SU-DHL-6 (cell line): ENCODE results near the gene GIPC1.

Source experiments
- EZH2phosphoT487 ChIP-seq: fragments of 200-600 bp; sonication (generic), shearing (Covaris generic); conservative IDR thresholded peaks from 2 replicates; pipeline ENCODE4 v1.6.1; 2018; ENCODE audit warnings: mild to moderate bottlenecking, antibody characterized with exemption, low read length, moderate library complexity, mixed read lengths
- TF ChIP-seq, protein P1 (sequence below): fragments of 200-600 bp; sonication (generic); IDR thresholded peaks from one replicate; pipeline ENCODE4 v1.5.1; 2017; ENCODE audit warnings: antibody characterized with exemption, mild to moderate bottlenecking, low read length, moderate library complexity; ENCODE audit not compliant: insufficient read depth, poor library complexity, severe bottlenecking

- TF ChIP-seq, protein P1, sequence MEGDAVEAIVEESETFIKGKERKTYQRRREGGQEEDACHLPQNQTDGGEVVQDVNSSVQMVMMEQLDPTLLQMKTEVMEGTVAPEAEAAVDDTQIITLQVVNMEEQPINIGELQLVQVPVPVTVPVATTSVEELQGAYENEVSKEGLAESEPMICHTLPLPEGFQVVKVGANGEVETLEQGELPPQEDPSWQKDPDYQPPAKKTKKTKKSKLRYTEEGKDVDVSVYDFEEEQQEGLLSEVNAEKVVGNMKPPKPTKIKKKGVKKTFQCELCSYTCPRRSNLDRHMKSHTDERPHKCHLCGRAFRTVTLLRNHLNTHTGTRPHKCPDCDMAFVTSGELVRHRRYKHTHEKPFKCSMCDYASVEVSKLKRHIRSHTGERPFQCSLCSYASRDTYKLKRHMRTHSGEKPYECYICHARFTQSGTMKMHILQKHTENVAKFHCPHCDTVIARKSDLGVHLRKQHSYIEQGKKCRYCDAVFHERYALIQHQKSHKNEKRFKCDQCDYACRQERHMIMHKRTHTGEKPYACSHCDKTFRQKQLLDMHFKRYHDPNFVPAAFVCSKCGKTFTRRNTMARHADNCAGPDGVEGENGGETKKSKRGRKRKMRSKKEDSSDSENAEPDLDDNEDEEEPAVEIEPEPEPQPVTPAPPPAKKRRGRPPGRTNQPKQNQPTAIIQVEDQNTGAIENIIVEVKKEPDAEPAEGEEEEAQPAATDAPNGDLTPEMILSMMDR = no peak
- TF ChIP-seq EZH2phosphoT487 = no peak
Measured at GRCh38 chr19:14496029-14496833, at the start of gene GIPC1.
